ENCODE data around the gene SOCS6. TPM values are rescaled to one million over a fixed set of nuclear protein-coding genes. Genes with fewer than 3 reads are reported as not detected.

SOCS6 gene
- total RNA-seq, result 1 to 10 TPM; 2.5 to 8.1 (median 4.7) TPM
- total RNA-seq (2013), result 4.3 TPM

GRCh38 chr18:70288851-70289328 is at the start of gene SOCS6:
TSS of gene SOCS6 (plus strand) at chr18:70289045. CDS start at chr18:70324669, 35,624 bp downstream.
- Mint-ChIP-seq H3K27me3 (ENCODE audit: low read depth in 2 of 2) (peaks cover 0 to 9% of the 10 kb centered on the region in 2 donors), H3K4me3 (peak within 1 kb of the TSS; percentile 88), H3K27ac (peak within 1 kb of the TSS in 1 of 2 donors; percentile 11), H3K36me3 (no peaks in the 10 kb centered on the region), H3K4me1 (peaks cover 20 to 36% of the 10 kb centered on the region in 2 donors), H3K9me3 (no peaks in the 10 kb centered on the region)
- no peaks in the 10 kb centered on the region for H3K27me3 ChIP-seq (ENCODE audit: control insufficient read depth, insufficient read depth, low read length)
- DNase-seq (peak; percentile 23 to 42), ATAC-seq (peak; percentile 52 to 75 (median 72))
- TF ChIP-seq, protein P1, sequence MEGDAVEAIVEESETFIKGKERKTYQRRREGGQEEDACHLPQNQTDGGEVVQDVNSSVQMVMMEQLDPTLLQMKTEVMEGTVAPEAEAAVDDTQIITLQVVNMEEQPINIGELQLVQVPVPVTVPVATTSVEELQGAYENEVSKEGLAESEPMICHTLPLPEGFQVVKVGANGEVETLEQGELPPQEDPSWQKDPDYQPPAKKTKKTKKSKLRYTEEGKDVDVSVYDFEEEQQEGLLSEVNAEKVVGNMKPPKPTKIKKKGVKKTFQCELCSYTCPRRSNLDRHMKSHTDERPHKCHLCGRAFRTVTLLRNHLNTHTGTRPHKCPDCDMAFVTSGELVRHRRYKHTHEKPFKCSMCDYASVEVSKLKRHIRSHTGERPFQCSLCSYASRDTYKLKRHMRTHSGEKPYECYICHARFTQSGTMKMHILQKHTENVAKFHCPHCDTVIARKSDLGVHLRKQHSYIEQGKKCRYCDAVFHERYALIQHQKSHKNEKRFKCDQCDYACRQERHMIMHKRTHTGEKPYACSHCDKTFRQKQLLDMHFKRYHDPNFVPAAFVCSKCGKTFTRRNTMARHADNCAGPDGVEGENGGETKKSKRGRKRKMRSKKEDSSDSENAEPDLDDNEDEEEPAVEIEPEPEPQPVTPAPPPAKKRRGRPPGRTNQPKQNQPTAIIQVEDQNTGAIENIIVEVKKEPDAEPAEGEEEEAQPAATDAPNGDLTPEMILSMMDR (IDR thresholded peaks at IDR 0.05), result no peak
- intact Hi-C loops (cut with micrococcal nuclease), result no loop called here
- H3K27ac ChIP-seq (ENCODE audit: low read length), result no peak within 1 kb of the TSS
- H3K4me3 ChIP-seq (ENCODE audit: low read length), result peak within 1 kb of the TSS; percentile 34
- H3K4me1 ChIP-seq (ENCODE audit: control insufficient read depth, insufficient read depth, low read length), result peaks cover 19% of the 10 kb centered on the region
- under 1% methylated on average over 77 of the region's 77 CpGs for WGBS (ENCODE audit: insufficient coverage)
- no peaks in the 10 kb centered on the region for H3K36me3 ChIP-seq (ENCODE audit: control insufficient read depth, insufficient read depth, low read length)
- no peaks in the 10 kb centered on the region for H3K9me3 ChIP-seq (ENCODE audit: control insufficient read depth, insufficient read depth, low read length)

DNA sequence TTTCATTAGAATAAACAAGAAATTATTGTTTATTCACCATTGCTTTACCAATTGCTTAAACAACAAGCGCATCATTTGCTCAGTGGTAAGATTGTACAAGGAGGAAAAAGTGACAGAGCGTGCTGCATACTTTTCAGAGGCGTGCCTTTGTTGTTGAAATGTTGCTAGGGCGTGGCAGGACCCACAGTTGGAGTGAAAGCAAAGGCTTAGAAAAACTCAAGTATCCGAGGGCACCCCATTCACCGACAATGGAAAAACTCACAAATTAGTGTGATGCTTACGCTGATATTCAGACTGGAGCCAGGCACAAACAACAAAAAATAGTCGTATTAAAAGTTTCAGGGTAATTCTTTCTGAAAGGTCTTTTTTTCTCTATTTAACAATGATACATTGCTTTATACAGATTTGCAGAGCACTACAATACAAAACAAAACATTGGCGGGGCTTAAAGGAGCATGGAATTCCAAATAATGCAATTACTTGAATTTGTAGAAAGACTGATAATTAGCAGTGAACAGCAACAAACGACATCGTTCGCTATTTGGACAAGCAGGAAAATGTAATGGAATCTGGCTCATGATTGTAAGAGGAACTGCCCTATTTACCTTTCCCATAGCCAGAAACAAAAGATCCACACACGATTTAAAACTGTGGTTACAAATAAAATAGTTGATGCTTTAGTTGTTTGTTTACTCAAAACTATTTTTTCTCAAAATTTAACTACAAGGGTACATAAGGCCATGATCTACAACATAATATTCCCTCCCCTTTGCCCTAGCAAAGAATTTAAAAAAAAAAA is 45.5 kb upstream of the SOCS6 start:
- no peak overlapping the region for H3K27ac ChIP-seq (ENCODE audit: low read length)
- no peak overlapping the region for H3K27ac Mint-ChIP-seq
- ATAC-seq, result no peak
- no peak overlapping the region for H3K4me3 ChIP-seq (ENCODE audit: low read length)
- 98% methylated on average over 10 of the region's 13 CpGs for WGBS (ENCODE audit: insufficient coverage)
- no peaks in the 10 kb centered on the region for H3K36me3 Mint-ChIP-seq
- H3K36me3 ChIP-seq (ENCODE audit: control insufficient read depth, insufficient read depth, low read length), result no peaks in the 10 kb centered on the region
- intact Hi-C loops (cut with micrococcal nuclease), result no loop called here
- DNase-seq, result no peak
- H3K27me3 Mint-ChIP-seq (ENCODE audit: low read depth in 2 of 2), result peaks cover 4 to 11% of the 10 kb centered on the region in 2 donors
- no peaks in the 10 kb centered on the region for H3K4me1 ChIP-seq (ENCODE audit: control insufficient read depth, insufficient read depth, low read length)
- H3K4me3 Mint-ChIP-seq, result no peak overlapping the region
- H3K27me3 ChIP-seq (ENCODE audit: control insufficient read depth, insufficient read depth, low read length), result no peaks in the 10 kb centered on the region
- H3K9me3 ChIP-seq (ENCODE audit: control insufficient read depth, insufficient read depth, low read length), result no peaks in the 10 kb centered on the region
- no peaks in the 10 kb centered on the region for H3K4me1 Mint-ChIP-seq
- TF ChIP-seq, protein P1 (IDR thresholded peaks at IDR 0.05), result no peak
- no peaks in the 10 kb centered on the region for H3K9me3 Mint-ChIP-seq

DNA sequence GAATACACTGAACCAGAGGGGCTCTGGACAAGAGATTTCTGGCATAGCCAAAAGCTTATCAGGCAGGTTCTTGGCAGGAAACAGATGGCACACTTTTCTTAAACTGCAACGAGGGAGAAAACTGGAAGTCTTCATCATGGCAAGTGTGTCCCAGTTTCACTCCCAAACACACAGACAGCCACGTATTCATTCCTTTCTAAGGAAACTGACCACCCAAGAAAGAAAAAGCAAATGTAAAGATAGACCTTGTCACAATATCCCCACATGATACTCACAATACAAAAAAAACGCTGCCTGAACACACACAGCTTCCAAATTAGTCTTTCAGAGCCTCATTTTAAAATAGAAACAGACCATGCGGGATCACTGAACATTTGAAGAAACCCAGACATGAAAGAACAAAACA is 42.8 kb upstream of the SOCS6 start:
- Histone ChIP-seq H3K27ac (ENCODE audit: low read length) (no peak overlapping the region), H3K9me3 (ENCODE audit: control insufficient read depth, insufficient read depth, low read length) (no peaks in the 10 kb centered on the region), H3K36me3 (ENCODE audit: control insufficient read depth, insufficient read depth, low read length) (no peaks in the 10 kb centered on the region), H3K27me3 (ENCODE audit: control insufficient read depth, insufficient read depth, low read length) (no peaks in the 10 kb centered on the region), H3K4me3 (ENCODE audit: low read length) (no peak overlapping the region), H3K4me1 (ENCODE audit: control insufficient read depth, insufficient read depth, low read length) (no peaks in the 10 kb centered on the region)
- ATAC-seq (no peak), DNase-seq (no peak)
- Mint-ChIP-seq H3K4me3 (no peak overlapping the region), H3K27me3 (ENCODE audit: low read depth in 2 of 2) (no peaks in the 10 kb centered on the region), H3K4me1 (no peaks in the 10 kb centered on the region), H3K36me3 (no peaks in the 10 kb centered on the region), H3K9me3 (no peaks in the 10 kb centered on the region), H3K27ac (no peak overlapping the region)
- WGBS (ENCODE audit: insufficient coverage), result 0% methylated on average over 3 of the region's 4 CpGs
- intact Hi-C loops (cut with micrococcal nuclease), result no loop called here
- TF ChIP-seq, protein P1 (IDR thresholded peaks at IDR 0.05), result no peak

Data from natural killer cell (primary cell).